TTC549 (cell line): Measurements from ENCODE around the gene BTG4.

Source experiments
- FAIRE-seq: peaks from 2 replicates; lab custom pipeline; 2012; peaks lifted over from hg19 to GRCh38; lab: Jason Lieb, UNC

BTG4 gene

DNA sequence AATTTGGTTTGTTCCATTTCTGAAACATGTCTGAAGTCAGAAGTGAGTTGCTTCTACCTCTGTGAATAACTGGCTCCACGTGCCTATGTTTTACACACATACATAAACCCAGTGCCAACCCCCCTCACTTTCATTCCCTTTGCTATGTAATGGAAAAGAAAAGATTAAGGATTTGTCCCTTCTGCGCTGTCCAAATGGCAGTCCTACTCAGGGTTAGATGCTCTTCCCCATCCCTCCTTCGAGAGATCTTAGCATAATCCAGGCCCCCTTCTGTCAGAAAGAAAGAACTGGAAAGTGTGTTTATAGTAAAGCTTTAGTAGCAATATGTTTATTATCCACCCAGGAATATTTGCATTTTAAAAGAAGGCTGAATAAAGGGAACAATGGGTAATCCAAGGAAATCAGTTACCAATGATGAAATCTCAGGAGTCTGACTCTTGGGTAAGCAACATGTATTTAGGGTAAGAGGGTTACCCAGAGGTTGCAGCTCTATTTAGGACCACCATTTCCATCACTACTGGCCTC, 25.2 kb upstream of the BTG4 start:
- FAIRE-seq, result no peak

GRCh38 chr11:111535281-111535680, 23.1 kb upstream of the BTG4 start:
- no peak for FAIRE-seq

DNA sequence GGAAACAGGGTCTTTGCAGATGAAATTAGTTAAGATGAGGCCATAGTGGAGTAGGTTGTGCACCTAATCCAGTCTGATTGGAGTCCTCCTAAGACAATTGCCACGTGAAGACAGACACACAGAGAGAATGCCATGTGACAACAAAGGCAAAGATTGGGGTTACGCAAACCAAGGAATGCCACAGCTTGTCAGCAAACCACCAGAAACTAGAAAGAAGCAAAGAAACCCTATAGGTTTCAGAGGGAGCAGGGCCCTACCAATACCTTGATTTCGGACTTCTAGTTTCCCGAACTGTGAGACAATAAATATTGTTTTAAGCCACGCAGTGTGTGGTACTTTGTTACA, 20.2 kb upstream of the BTG4 start:
- no peak for FAIRE-seq

- FAIRE-seq, result no peak
These were observed 19.6 kb upstream of the BTG4 start for GRCh38 chr11:111531687-111532364.

- no peak for FAIRE-seq
These were observed 18.9 kb upstream of the BTG4 start for GRCh38 chr11:111531136-111531535.

GRCh38 chr11:111530091-111530490, 17.9 kb upstream of the BTG4 start:
- FAIRE-seq, result no peak

DNA sequence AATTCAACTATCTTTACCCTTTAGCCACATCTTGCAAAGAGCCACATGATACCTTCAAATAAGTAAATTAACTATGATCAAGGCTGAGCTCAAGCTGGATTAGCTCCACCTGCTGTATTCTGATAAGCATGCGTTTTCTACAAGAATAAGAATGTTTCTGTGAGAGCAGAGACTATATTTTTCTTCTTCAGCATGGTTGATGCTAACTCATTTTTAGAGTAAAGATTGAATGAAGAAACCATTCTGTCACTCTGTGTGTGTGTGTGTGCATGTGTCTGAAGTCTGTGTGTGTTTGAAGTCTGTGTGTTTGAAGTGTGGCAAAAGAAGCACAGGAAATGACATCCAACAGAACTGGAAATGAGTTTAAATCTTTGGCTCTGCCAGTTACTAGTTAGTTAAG, 16.4 kb upstream of the BTG4 start:
- no peak for FAIRE-seq

DNA sequence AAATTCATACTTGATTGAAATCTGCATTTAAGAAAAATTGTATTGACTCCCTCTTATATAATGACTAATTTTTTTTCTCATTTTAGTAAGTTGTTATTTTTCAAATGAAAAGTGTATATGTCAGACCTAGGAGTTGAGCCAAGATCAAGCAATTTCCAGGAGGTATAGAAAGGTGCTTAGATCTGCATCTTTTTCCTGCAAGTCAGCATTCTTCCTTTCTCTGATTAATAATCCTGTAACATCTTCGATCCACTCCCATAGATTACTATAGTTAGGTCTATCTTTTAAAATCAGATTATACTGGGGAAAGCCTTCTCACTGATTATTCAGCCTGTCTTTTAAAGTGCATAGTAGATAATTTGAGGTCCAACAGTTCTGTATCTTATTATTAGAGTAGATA, 15.1 kb upstream of the BTG4 start:
- no peak for FAIRE-seq

GRCh38 chr11:111526501-111526900, 14.3 kb upstream of the BTG4 start:
- no peak for FAIRE-seq

DNA sequence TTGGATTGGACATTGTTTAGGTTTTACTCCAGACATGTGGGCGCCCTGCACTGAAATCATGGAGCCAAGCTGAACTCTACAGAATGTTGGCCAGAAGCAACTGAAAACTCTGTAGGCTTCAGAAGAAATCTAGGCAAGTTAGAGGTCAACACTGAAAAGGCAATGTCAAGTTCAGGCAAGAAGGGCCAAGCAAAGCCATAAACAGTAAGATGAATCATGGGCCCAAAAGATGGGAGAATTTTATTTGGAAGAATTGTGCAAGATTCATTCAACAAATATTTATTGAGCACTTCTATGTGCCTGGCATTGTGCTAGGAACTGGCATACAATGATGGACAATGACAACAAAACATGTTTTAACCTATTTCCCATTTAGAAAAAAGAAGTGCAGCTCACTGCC, 13.3 kb upstream of the BTG4 start:
- no peak for FAIRE-seq

- FAIRE-seq, result no peak
These were observed 11.9 kb upstream of the BTG4 start for GRCh38 chr11:111524056-111524455.

DNA sequence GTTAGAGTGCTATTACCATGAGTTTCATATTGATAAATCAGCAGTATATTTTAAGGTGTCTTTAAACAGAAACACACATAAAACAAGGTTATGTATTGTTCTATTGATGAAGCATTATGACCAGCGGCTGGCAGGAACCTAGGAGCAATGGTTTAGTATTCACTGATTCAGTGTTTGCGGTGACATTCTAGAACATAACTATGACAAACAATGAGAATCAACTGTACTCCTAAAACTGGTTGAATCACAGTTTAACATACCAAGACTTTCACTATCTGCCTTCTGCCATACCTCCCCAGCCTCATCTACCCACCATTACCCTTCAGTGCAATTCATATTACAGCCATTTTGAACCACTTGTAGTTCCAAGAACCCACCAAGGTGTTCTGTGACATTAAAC, 11.2 kb upstream of the BTG4 start:
- FAIRE-seq, result no peak

GRCh38 chr11:111522426-111522825, 10.2 kb upstream of the BTG4 start:
- no peak for FAIRE-seq

DNA sequence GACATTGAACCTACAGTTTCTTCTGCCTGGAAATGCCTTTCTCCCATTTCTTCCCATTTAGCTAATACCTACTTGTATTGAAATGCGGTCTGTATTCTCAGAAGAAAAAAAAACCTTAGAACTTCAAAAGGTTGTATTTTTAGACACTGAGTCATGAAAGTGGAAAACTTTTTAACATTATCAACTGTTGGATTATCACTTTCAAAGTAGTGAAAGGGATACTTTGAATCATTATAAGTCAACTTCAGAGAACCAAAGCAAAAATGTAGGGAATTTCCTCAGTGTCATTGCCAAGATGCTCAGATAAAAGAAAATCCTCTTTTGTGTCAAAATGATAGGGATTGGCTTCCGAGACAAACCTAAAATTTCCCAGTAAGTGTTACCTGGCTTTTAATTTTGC, 8.9 kb upstream of the BTG4 start:
- FAIRE-seq, result no peak

- FAIRE-seq, result no peak
These were observed 8.4 kb upstream of the BTG4 start for GRCh38 chr11:111520560-111520959.

DNA sequence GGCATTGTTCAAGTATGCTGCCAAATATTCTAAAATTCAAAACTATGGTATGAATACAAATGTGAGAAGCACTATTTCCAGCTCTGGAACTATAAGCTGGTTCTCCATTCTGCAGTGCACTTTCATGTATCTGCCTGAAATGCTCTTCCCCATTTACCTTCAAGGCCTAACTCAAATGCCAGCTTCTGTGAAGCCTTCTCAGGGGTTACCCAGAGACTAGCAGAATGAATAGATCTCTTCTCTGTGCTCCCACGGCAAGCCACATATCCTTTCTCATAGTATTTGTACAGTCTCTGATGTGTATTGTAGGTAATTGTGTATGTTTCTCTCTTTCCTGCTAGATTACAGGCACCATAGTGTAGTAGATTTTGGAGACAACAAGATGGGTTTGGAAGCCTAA, 6.5 kb upstream of the BTG4 start:
- no peak for FAIRE-seq

DNA sequence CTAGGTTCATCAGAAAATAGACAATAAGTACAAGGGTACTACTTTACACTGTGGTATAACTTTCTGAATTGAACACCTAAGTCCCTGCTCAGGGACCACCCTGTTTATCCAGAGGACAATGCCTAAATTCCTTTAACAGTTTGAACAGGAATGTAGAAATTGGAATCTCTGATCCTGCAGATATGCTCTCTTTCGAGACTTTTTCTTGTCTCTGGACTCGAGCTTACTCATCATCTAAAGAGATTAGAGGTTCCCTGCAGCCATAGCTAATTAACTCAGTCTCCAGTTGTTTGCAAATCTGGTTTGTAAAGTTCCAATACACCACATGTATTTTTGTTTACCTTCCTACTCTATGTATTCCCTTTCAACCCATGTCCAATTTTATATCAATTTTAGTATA, 3.4 kb upstream of the BTG4 start:
- no peak for FAIRE-seq

- FAIRE-seq, result no peak
These were observed 2.2 kb upstream of the BTG4 start, which contains the start of gene HOATZ for GRCh38 chr11:111514216-111515031. Gene HOATZ (plus strand): TSS chr11:111514778. CDS start chr11:111514785, 7 bp downstream.

DNA sequence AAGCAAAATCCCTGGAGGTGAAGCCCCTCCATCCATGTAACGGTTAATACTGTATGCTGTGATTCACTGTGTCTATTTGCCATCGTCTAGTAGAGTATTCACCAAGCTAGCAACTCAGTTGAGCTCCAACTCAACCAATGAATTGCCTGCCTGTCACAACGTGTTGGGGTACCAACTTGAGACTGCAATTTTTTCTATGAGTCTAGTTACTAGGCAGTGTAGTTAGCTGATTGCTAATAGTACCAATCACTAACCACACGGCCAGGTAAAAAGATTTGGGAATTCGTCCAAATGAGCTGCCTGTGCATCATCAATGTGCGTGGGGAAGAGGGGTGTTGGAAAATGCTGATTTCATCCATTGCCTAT, 1.0 kb upstream of the BTG4 start:
- no peak for FAIRE-seq

DNA sequence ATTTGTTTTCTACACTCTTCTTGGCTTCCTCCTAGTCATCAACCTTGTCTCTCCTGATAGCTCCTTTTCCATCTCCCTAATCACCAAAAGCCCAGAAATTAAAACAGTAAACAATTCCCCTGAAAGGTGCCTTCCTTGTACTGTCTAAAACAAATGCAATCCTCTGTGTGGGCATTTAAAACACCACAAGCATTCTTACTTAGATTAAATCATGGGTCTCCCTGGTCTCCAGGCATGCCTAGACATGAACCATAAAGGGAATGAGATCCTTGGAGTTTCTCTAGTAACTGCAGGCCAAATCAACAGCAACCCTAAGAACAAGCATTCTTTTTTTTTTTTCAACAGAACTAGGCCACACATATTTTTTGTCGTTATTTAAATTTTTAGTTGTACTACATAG, 1.9 kb downstream of the BTG4 start:
- no peak for FAIRE-seq

- no peak for FAIRE-seq
These were observed 9.6 kb downstream of the BTG4 start for GRCh38 chr11:111502611-111503010.

DNA sequence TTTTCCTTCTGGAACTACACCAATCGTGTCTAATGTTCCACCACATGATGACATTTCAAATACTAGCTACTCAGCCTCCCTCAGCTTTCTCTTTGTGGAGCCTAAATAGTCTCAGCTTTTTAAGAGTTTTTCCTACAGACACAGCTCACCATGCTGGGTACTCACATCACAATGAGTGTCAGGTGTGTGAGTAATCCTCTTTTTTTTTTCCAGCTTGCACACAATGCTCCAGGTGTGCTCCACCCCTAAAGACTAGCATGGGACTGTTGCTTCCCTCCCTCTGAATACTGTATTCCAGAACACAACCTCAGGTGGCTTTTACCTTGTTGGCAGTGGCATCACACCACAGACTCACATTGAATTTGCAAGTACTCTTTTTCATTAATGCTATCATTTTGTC, 11.7 kb downstream of the BTG4 start:
- no peak for FAIRE-seq

DNA sequence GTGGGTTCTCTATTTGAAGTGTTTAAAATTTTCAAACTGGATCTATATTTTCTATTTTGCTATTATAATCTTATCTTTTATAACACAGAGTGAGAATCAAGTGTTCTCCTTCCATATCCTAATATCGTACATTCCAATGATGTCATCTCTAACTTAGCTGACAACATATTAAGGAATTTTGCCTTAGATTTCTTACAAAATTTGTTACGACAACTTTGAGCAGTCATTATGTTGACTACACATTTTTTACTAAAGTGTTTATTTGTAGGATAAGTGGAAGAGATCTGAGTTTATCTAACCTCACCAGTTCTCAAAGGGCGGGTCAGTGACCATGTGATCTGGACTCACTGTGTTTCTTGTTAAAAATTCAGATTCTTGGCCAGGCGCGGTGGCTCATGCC, 12.7 kb downstream of the BTG4 start:
- FAIRE-seq, result no peak

- FAIRE-seq, result no peak
These were observed 18.1 kb downstream of the BTG4 start for GRCh38 chr11:111494040-111494439.
